Cardiac muscle cell (in vitro differentiated cells and primary cell): ENCODE results near the gene RPS6KB2. TPM values are rescaled to one million over a fixed set of nuclear protein-coding genes. Genes with fewer than 3 reads are reported as not detected.

Experiments used
- DNase-seq, 2 donors: peaks; one replicate each; pipeline versions ENCODE4 v3.0.0 to v3.0.0-alpha.2; 2010 to 2017; ENCODE audit warnings: low read depth in 1 of 2, low spot score in 1 of 2
- H3K27ac ChIP-seq: fragments of 200-600 bp; sonication (generic); 2 replicates; pipeline ENCODE4 v1.5.1; 2016
- H3K27me3 ChIP-seq: fragments of 200-600 bp; sonication (generic); 2 replicates; pipeline ENCODE4 v1.6.0; 2016; ENCODE audit warnings: control low read depth
- H3K36me3 ChIP-seq: fragments of 200-600 bp; sonication (generic); 2 replicates; pipeline ENCODE4 v1.5.1; 2016; ENCODE audit warnings: control low read depth
- H3K4me1 ChIP-seq: fragments of 200-600 bp; sonication (generic); 2 replicates; pipeline ENCODE4 v1.8.1; 2017; ENCODE audit warnings: low read depth, mild to moderate bottlenecking, mixed run types
- H3K4me3 ChIP-seq: fragments of 200-600 bp; sonication (generic); 2 replicates; pipeline ENCODE4 v1.5.1; 2016; ENCODE audit warnings: mild to moderate bottlenecking
- H3K9me3 ChIP-seq: fragments of 200-600 bp; sonication (generic); 2 replicates; pipeline ENCODE4 v1.5.1; 2017; ENCODE audit warnings: low read depth, mild to moderate bottlenecking, control low read depth
- polyA plus RNA-seq: library from polyadenylated mRNA; unstranded; fragments of >200 nt; fragmentation: Nextera tagmentation; extraction: Ambion mirVana; gene quantifications from 2 replicates; pipeline ENCODE4 v1.2.1, GENCODE V29; 2016
- total RNA-seq: library from RNA; depleted of rRNA; stranded (reverse); fragments of >200 nt; gene quantifications from 2 replicates; pipeline ENCODE4 v1.2.3, GENCODE V29; 2016
- TF ChIP-seq, protein P1 (sequence below): IDR thresholded peaks from 2 replicates; pipeline ENCODE4 v1.5.1; 2012; ENCODE audit warnings: low read depth, mild to moderate bottlenecking, low read length

Gene RPS6KB2
- total and polyA plus RNA-seq, 2 experiments from 2014 or later, result 92.5 to 97.0 TPM

DNA sequence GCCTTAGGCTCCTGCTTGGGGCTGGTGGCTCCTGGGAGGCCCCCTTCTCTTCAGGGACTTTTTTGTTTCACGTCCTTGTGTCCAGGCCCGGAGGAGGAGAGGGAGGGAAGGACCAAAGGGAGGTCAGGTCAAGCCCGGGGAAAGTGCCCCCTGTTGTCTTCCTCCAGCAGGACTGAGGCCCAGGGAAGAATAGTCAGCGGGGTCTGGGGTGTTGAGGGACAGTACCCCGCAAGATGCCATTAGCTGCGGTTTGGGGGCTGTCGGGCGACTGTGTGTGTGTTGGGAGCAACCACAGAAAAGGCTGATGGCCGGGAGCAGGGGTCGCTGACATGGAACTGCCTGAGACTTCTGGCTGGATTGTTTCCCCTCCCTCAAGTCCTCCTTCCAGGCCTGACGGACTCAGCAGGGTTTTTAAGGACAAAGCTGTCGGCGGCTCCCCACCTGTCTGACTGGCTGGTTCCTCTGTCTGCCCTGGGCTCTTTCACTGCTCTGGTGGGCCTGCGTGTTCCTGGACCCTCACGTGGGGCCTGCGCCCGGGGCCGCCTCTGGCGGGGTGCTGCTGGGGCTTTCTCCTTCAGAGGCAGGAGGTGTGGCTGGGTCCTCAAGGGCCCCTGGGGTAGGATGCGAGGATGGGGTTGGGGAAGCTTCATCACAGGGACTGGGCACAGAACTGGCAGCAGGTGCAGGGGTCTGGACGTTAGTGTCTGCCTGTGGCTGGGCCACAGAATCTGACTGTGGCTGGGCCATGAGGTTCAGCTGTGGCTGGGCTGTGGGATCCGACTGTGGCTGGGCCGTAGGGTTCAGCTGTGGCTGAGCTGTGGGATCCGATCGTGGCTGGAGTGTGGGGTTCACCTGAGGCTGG, 22.7 kb downstream of the RPS6KB2 start:
- Histone ChIP-seq H3K27ac (no peak overlapping the region), H3K9me3 (no peaks in the 10 kb centered on the region), H3K4me1 (no peaks in the 10 kb centered on the region), H3K27me3 (no peaks in the 10 kb centered on the region), H3K36me3 (no peaks in the 10 kb centered on the region), H3K4me3 (no peak overlapping the region)
- TF ChIP-seq, protein P1, sequence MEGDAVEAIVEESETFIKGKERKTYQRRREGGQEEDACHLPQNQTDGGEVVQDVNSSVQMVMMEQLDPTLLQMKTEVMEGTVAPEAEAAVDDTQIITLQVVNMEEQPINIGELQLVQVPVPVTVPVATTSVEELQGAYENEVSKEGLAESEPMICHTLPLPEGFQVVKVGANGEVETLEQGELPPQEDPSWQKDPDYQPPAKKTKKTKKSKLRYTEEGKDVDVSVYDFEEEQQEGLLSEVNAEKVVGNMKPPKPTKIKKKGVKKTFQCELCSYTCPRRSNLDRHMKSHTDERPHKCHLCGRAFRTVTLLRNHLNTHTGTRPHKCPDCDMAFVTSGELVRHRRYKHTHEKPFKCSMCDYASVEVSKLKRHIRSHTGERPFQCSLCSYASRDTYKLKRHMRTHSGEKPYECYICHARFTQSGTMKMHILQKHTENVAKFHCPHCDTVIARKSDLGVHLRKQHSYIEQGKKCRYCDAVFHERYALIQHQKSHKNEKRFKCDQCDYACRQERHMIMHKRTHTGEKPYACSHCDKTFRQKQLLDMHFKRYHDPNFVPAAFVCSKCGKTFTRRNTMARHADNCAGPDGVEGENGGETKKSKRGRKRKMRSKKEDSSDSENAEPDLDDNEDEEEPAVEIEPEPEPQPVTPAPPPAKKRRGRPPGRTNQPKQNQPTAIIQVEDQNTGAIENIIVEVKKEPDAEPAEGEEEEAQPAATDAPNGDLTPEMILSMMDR, result no peak
- DNase-seq, result no peak

DNA sequence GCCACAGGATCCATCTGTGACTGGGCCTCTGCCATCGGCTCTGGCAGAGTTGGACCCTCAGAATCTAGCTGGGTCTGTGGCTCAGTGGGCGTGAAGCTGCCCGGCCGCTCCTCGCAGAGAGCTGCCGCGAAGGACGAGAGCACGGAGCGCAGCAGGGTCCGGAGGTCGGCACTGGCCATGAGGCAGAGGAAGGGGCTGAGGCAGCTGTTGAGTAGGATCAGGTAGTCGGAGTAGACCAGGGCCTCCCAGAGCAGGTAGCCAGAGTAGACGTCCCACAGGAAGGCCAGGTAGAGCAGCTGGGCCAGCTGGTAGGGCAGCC, 23.3 kb downstream of the RPS6KB2 start:
- Histone ChIP-seq H3K9me3 (no peaks in the 10 kb centered on the region), H3K4me1 (no peaks in the 10 kb centered on the region), H3K27me3 (no peaks in the 10 kb centered on the region), H3K27ac (no peak overlapping the region), H3K4me3 (no peak overlapping the region), H3K36me3 (no peaks in the 10 kb centered on the region)
- TF ChIP-seq, protein P1, result no peak
- no peak for DNase-seq

DNA sequence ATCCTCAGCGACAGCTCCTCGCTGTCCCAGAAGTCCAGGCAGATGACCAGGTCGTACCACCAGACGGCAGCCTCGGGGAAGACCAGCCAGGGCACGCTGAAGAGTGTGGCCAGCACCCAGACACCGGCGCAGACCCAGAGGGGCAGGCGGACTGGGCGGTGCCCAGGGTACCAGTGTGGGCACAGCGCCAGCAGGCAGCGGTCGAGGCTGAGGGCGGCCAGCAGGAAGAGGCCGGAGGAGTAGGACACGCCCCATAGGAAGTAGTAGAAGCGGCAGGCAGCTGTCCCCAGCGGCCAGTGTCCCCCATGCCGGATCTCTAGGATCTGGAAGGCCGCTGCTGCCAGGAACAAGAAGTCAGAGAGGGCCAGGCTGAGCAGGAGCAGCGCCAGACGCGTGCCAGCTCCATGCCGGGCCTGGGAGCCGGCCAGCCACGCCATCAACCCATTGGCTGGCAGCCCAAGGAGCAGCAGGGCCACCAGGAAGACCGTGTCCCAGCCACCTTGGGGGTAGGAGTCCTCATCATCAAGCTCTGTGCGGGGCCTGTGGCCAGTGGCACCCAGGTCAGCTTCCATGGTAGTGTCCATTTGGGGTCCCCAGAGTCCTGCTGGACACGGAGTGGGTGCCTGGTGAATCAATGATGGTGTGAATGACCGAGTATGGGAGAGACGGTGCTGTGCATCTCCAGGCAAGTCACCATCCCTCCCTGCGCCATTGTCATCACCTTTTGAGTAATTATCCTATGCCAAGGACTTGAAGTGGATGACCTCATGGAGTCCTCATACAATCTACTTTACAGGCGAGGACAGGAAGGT, 24.1 kb downstream of the RPS6KB2 start, which contains the start of gene GPR152:
Gene GPR152, minus strand, starts transcription at position 589 of the 812 bp plus-strand sequence. Its CDS starts 5 bp downstream, at position 584.
- Histone ChIP-seq H3K4me1 (no peaks in the 10 kb centered on the region), H3K4me3 (no peak within 1 kb of the TSS), H3K27ac (no peak within 1 kb of the TSS), H3K9me3 (no peaks in the 10 kb centered on the region), H3K27me3 (no peaks in the 10 kb centered on the region), H3K36me3 (no peaks in the 10 kb centered on the region)
- TF ChIP-seq, protein P1, result no peak
- DNase-seq, result no peak

DNA sequence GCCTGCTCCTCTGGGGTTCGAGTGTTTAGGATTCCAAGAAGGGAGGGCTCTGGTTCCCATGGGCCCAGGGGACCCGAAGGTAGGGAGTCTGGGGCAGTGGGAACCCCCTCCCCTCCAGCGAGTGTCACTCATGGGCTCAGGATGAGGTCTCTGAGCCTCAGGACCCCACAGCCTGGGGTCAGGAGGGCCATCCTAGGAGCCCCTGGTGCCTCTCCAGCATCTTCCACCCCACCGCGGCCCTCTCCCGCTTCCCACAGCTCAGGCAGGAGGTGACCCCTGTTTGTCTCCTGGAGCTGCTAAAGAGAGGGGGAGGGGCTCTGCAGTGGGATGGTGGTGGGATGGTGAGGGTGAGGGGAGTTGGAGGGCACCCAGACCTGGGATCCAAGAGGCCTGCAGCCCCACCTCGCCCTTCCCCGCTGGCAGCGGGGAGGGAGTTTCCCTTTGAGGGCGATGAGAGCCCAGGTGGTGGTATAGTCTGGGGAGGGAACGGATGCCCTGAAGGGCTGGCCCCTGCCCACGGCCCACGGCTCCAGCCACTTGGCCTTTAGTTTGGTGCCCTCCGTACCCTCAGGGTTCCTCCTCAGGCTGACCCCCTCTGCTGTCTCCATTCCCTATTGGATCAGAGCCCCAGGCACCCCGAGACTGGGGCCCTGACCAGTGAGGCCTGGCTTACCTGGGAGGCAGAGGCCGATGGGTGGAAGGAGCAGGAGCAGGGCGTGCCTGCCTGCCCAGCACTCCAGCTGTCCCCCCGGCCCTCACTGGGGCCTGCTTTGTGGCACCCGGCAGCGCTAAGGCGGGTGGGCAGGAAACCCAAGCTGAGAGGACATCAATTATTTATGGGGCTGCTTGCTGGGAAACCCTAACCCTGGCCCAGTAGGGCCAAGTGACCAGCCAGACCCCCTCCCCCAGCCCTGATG, 25.8 kb downstream of the RPS6KB2 start:
- H3K9me3 ChIP-seq, result no peaks in the 10 kb centered on the region
- TF ChIP-seq, protein P1, result no peak
- no peak overlapping the region for H3K4me3 ChIP-seq
- H3K27me3 ChIP-seq, result no peaks in the 10 kb centered on the region
- H3K36me3 ChIP-seq, result no peaks in the 10 kb centered on the region
- no peak for DNase-seq
- H3K27ac ChIP-seq, result no peak overlapping the region
- no peaks in the 10 kb centered on the region for H3K4me1 ChIP-seq

DNA sequence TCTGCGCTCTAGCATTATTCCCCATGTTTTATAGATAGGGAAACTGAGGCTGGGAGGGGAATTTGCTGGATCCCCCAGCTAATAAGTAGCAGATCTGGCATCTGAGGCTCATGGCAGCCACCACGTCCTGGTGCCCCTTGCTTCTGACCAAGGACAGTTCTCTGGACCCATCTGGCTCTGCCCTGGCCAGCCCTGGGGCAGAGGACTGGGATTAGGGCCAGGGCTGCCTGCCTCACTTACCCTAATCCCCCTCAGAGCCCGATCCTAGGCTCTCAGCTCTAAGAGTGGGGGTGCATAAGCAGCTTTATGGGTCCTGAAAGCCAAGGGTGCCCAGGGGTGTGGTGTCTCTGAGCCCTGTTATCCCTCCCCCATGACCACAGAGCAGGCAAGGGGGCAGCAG, 26.8 kb downstream of the RPS6KB2 start, which contains the start of gene CABP4:
Gene CABP4, plus strand, starts transcription at position 301 of the 400 bp plus-strand sequence. Its CDS starts 70 bp downstream, at position 371.
- TF ChIP-seq, protein P1, result no peak
- H3K27me3 ChIP-seq, result no peaks in the 10 kb centered on the region
- no peaks in the 10 kb centered on the region for H3K4me1 ChIP-seq
- DNase-seq, result no peak
- no peak within 1 kb of the TSS for H3K4me3 ChIP-seq
- no peak within 1 kb of the TSS for H3K27ac ChIP-seq
- no peaks in the 10 kb centered on the region for H3K36me3 ChIP-seq
- no peaks in the 10 kb centered on the region for H3K9me3 ChIP-seq
